EH (cell line): ENCODE results near the gene PTPRN2.
A peak's percentile ranks its signal among the peaks of the same experiment; 100 is the strongest.
"Not testable (repeated sequence)": the region's sequence is repeated elsewhere in the genome, so short reads cannot be mapped to it uniquely, and the experiment has no call there.

ENCODE experiments used
- DNase-seq: peaks from one replicate; pipeline ENCODE4 v3.0.0-alpha.2; 2015; ENCODE audit warnings: low read depth

Gene PTPRN2

DNA sequence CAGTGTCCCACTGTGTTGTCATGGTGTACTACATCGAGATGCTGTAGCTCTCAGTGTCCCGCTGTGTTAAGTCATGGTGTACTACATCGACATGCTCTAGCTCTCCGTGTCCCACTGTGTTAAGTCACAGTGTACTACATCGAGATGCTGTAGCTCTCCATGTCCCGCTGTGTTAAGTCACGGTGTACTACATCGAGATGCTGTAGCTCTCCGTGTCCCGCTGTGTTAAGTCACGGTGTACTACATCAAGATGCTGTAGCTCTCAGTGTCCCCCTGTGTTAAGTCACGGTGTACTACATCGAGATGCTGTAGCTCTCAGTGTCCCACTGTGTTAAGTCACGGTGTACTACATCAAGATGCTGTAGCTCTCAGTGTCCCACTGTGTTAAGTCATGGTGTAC is 169.2 kb downstream of the PTPRN2 start:
- DNase-seq = not testable (repeated sequence)

DNA sequence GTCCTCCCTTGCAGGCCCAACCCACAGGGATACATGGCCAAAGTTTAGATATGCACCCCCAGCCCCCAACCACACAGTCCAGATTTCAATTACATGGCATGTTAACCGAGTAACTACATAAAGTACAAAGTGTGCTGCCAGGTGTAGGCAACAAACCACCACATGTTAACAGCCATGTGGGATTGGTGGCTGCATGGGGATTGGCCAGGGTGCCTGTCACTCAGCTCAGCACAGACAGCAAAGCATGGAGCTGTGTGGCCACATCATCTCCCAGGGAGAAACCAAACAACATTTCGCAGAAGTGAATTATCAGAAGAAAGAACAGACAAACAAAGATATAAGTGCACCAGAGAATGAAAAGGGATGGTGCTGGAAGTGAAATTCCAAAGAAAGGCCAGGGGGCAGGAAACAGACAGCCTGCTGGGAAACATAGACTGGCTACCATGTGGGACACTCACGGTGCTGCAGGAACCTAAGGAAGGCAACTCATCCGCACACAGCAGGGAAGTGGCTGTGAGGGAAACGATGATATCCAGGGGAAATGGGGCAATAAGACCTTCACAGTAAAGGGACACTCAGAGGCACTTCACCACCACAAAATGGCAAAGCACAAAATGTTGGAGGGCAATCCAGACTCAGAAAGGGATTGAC is 171.2 kb downstream of the PTPRN2 start:
- DNase-seq = no peak

DNA sequence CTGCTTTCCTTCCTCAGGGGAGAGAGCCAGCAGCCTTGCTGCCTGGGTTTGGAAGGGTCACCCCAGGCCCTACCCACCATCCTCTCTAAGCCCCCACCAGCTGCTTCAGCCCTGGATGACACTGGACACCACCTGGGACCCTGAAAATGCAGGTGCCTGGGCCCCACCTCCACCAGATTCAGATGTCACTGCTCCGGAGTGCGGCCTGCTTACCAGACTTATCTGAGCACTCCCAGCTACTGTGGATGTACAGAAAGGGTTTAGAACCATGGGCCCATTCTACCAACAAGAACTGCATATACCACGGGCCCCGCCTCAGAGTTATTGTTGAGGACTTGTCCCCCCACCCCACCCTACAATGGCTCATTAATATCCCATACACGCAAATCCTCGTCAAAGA is 172.3 kb downstream of the PTPRN2 start:
- no peak for DNase-seq

DNA sequence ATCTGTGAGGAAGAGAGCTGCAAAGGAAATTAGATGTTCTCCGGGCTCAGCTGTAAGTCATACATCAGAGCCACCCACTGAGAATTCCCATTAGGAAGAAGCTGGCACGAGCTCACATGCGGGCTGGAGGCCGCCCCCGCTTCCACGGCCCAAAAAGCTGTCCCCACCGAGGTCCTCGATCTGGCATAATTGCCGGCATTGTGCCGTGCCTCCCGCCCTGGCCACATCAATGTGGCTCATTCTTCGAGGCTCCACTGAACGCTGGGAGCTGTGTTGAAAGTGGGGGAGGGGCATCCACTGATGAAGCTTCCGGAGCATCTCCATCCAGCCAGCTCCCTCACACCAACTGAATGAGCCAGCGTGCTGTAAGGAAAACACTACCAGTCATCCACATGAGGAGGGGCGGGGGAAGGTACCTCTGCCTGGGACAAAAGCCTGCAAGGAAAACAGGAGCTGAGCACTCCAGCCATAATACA is 173.1 kb downstream of the PTPRN2 start:
- no peak for DNase-seq

DNA sequence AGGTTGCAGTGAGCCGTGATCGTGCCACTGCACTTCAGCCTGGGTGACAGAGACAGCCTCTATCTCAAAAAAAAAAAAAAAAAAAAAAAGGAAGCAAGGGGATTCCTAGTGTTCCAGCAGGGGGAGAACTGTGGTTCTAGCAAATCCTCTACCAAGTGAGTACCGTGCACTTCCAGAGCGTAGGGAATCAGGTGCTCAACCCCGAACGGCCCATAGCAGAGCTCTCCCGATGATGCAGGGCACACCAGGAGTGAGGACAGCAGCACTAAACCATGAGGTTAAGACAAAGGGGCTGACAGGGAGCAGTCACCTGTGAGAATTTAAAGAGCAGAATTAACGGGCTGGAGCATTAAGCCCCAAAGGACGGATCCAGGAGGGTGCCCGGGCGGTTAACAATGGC is 173.6 kb downstream of the PTPRN2 start:
- no peak for DNase-seq

DNA sequence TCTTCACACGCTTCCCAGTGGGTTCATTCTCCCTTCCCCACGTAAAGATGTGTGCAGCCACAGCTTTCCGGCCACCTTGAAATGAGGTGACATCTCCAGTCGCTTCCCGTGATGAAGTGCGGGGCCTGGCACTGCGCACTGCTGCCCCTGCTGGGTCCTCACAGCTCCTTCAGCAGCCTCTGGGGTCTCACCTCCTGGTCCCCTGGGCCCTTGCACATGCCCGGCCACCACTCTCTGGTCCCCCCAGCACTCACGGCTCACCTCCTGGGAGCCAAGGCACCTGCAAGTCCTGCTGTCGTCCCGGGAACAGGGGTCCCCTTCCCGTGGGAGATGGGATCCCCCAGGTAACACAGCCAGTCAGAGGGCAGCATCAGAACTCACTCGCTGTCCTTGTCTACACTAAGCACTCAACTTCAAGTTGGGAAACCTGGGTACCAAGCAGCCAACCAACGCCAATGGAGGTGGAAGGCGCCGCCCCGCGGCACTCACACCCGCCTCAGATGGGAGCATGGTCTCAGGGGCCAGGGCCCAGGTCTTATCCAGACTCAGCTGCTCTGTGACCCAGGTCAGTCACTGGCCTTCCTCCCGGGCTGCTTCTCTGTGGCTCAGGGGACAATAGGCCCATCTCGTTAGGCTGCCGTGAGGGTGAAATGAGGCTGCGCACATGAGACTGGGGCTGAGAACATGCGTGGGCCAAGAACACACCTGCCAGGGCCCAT is 176.2 kb downstream of the PTPRN2 start:
- DNase-seq = no peak

DNA sequence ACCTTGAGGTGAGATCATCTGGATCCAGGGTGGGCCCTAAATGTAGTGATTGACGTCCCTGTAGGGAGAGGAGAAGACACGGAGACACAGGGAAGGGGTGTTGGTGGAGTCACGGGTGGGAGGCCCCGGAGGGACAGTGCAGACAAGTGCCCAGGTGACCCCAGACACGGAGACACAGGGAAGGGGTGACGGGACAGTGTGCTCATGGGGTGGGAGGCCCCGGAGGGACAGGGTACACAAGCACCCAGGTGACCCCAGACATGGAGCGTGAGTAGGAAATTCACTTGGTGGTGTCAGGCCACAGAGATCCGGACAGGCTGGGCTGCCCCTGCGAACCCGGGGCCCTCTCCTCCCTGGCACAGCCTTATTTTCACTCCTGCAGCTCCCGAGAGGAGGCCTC is 176.9 kb downstream of the PTPRN2 start:
- DNase-seq = no peak

DNA sequence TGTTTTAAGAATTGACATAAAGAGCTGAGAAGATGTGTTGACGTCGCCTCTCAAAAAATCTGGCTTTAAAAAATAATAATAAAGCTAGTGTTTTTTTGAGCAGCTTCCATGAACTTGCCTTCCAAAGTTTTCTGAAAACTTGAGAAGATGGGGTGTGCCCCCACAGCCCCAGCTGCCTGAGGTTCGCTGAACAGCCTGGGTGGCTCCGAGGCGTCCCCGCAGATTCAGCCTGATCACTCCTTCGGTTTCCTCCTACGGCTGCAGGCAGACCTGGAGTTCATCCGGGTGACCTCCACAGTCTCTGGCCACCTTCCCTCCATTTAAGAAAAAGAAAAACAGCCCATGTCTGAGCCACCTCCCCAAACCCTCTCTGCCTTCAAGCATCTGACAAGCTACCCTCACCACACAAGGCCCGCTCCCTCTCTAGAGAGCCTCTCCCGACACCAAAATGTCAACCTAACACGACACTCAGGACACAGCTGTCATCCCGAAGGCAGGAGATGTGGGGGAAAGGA is 177.8 kb downstream of the PTPRN2 start:
- DNase-seq = no peak

DNA sequence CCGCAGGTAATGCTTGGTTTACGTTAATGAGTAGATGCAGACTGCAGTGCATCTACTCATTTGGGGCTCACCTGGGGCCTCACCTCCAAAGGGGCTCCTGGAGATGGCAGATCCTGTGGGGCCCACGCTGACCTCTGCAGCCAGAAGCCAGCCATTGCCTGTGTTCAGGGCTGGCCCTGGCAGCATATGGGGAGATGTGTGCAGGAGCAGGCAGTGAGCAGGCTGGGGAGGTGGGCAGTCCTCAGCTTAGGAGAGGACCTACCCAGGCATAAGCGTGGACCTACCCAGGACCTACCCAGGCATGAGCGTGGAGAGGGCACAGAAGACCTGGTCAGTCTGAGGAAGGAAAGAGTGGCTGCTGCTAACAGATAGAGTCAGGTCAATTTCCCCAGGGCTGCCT is 178.5 kb downstream of the PTPRN2 start:
- DNase-seq = no peak

DNA sequence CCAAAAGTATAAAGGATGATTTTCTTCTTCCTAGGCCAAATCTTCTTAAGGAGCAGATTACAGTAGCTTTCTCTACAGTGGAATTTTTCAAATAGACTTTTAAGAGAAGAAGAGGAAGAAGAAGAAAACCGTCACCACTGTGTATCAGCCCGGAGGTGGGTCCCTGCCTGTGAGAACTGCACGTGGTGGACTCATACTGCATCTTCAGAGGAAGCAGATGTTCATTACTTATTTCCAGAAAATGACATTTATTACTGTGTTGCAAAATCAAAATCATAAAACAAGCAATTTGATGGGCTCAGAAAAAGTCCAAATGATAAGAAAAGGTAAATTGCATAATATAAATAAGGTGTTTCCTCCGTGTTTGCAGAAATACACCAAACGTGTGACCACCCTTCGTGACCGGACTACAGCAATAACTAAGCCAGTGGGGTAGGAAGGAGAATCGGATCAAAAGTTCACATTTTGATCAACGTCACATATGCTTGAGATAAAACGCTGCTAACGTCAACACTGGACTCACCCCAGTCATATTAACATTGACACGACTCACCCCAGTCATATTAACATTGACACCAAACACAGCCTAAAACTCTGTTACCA is 179.2 kb downstream of the PTPRN2 start:
- DNase-seq = no peak

DNA sequence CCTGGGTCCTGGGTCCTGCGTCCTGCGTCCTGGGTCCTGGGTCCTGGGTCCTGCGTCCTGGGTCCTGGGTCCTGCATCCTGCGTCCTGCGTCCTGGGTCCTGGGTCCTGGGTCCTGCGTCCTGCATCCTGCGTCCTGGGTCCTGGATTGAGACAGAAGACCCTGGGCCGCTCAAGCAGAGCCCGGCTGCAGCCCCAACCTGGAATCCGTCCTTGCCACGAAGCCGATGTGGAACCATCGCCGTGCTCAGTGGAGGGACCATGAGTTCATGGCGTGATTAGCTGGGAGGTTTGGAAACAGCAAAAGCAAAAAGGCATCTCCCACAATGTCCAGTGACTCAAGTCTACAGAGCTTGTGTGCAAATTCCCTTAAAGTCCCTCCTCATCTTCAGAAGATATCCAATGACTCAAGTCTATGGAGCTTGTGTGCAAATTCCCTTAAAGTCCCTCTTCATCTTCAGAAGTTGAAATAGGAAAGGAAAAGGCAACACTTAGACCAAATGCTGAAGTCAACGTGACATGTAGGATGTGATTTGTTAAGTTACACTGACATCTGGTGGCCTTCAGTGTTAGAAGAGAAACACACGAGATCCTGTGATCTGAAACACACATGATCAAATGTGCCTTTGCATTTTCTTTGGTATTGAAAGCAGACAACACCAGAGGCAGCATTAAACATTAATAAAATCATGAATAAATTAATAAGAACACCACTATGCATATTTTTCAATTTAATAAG is 179.9 kb downstream of the PTPRN2 start:
- peak; percentile 4 for DNase-seq

DNA sequence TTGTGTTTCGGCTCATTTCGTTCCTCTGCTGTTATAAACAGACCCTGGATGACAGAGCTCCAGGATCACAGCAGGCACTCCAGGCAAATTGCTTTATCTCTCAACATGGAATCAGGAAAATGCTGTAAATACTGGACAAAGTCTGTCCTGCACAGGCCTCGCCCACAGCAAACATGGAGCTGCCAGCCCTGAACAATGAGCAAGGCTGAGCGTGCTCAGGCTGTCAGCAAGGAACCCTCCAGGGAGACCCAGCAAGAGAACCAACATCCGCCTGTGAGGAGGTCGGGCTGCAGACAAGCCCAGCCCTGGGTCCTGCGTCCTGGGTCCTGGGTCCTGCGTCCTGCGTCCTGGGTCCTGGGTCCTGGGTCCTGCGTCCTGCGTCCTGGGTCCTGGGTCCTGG is 180.8 kb downstream of the PTPRN2 start:
- no peak for DNase-seq

DNA sequence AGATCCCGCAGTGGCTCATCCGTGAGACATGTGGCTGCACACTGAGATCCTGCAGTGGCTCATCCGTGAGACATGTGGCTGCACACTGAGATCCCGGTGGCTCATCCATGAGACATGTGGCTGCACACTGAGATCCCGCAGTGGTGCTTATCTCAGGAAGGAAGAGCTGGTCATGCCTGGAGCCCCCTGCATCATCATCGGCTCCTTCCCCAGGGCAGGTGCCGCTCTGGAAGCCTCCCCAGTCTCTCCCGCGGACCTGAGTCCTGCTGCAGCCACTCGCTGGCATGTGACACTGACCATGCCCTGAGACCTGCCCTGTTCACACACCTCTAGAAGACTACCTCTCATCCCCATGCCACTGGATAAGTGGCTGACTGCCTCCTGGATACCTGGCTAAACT is 181.3 kb downstream of the PTPRN2 start:
- no peak for DNase-seq

DNA sequence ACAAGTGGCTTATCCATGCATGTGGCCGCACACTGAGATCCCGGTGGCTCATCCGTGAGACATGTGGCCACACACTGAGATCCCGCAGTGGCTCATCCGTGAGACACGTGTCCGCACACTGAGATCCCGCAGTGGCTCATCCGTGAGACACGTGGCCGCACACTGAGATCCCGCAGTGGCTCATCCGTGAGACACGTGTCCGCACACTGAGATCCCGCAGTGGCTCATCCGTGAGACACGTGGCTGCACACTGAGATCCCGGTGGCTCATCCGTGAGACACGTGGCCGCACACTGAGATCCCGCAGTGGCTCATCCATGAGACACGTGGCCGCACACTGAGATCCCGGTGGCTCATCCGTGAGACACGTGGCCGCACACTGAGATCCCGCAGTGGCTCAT is 181.9 kb downstream of the PTPRN2 start:
- DNase-seq = not testable (repeated sequence)

DNA sequence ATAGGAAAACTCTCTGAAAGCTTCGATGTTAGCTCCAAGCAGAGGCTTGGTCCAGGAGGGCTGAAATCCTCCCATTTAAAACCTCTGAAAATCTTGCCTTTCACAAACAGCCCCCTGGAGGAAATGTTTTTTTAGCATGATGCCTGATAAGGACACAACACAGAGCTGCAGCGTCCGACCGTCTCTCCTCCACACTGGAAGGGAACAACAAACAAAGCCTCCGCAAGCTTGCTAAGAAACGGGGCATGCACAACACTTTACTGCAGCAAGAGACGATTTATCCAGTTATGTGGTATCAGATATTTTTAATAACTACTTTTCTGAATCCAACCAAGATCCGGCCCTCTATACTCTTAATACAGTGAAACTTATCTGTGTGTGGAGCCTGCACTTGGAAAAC is 182.3 kb downstream of the PTPRN2 start:
- no peak for DNase-seq

DNA sequence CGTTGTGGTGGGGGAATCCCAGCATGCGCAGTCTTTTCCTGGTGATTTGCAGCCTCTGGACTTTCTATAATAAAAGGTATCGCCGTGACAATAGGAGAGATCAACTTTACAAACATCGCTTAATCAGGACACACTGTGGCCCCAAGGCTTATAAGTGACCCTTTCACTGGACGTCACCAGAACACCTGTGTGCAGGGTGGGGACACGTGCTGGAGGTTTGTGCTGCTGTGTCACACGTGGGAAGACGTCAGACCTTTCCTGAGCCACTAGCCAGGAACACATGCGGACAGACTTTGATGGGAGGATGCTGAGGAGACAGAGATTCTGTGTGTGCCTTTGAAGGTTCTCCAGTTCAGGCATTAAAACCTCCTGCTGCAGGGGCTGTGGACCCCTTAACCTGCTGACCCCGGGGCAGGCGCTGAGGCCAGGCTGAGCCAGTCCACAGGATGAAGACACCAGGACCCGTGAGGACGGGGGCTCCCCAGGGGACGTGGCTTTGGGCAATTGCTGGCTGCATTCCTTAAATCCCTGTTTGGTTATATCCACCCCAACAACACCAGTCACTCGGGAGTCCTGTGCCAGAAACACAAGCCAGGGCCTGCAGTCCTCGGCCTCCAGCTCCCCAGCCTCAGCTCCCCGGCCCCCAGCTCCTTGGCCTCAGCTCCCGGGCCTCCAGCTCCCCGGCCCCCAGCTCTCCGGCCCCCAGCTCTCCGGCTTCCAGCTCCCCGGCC is 183.4 kb downstream of the PTPRN2 start:
- no peak for DNase-seq

DNA sequence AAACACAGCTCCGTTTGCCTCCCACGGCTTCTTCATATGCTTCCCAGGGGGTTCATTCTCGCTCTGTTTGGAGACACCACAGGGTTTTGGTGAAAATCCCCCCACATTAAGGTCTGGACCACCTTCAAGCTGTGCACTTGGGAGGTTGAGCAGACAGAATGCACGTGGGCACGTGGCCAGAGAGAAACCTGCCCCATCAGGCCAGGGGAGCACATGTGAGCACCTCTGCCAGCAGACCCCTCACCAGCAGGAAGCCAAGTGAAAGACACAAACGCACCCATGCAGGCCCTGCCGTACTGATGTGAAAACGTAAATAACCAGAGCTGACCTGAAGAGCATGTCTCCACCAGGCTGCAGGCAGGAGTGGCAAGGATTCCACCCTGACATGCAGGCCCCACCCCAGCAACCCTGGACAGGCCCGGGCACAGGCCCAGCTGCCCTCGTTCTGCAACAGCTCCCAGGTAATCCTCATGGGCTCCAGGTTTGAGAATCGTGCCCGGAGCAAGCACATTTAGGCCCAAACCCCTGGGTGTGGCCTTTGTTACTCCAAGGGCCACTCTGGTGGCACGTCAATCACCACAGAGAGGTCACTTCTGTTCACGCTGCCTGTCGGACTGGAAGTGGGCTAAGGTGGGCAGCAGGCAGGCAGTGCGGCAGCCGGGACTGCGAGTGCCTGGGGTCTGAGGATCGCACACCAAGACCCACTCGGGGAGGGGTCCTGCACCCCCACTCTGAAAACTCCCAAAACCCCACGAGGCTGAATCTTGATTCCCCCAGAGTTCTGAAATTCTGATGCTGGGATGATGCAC is 184.4 kb downstream of the PTPRN2 start:
- DNase-seq = no peak

DNA sequence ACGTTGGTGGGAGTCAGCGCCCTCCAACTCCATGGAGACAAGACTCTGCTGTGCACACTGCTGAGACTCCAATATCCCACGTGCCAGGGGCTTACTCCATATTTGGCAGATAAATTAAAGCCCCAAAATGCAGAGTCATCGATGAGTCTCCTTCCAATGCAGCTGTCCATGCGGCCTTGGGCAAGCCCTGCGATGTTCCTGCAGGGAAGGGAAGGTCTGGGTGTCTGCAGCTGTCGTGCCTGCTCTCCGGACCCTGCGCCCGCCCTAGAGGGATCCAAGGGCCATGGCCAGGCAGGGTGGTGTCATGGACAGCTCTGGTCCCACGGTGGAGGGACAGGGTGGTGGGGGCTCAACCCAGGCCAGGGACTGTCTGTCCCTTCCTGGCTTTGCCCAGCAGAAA is 185.2 kb downstream of the PTPRN2 start:
- no peak for DNase-seq

DNA sequence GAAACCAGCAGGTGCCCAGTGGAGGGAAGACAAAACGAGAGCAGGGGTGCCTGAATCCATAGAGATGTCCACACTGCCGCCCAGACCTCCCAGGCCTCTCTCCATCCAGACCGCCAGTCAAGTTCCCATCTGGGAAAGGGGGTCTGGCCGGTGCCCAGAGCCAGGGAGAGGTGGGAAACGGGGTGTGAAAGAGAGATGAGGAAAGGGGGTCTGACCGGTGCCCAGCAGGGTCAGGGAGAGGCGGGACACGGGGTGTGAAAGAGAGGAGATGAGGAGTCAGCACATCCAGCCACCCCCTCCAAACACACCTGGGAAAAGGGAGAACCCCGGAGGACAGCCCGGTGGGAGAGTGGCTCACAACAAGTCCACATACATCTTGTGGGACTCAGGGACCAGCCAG is 185.8 kb downstream of the PTPRN2 start:
- DNase-seq = no peak

DNA sequence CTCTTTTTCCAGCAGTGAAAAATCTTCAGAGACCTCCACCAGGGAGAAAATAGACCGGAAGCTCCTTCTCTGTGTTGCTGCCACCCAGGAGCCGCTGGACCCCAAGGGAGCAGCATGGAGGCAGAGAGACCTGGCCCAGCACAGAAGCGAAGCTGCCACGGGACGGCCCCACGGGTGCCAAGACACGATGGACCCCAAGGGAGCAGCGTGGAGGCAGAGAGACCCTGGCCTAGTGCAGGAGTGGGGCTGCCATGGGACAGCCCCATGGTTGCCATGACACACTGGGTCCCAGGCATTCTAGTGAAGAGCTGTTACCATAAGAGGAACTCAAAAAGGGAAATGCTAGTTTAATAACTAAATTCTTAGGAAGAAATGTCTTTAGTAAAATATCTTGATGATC is 186.3 kb downstream of the PTPRN2 start:
- DNase-seq = no peak
